Fibroblast of gingiva (primary cell): Measurements from ENCODE around the gene FBXL7.
A peak's percentile ranks its signal among the peaks of the same experiment; 100 is the strongest.

Source experiments
- DNase-seq: peaks from one replicate; pipeline ENCODE4 v3.0.0-alpha.2; 2011; ENCODE audit warnings: low read depth

Gene FBXL7

DNA sequence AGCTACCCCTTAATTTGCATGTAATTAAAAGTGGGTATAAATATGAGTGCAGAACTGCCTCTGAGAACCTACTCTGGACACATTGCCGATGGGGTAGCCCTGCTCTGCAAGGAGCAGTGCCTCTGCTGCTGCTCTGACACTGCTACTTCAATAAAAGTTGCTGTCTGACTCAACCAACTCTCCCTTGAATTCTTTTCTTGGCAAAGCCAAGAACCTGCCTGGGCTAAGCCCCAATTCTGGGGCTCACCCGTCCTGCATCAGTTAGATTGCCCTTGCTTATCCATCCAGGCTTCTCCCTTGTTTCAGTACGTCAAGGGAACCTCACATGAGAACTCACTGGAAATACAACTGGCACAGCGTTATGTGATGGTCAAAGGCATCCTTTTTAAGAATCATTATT lies 44.1 kb downstream of the FBXL7 start:
- DNase-seq, result no peak

DNA sequence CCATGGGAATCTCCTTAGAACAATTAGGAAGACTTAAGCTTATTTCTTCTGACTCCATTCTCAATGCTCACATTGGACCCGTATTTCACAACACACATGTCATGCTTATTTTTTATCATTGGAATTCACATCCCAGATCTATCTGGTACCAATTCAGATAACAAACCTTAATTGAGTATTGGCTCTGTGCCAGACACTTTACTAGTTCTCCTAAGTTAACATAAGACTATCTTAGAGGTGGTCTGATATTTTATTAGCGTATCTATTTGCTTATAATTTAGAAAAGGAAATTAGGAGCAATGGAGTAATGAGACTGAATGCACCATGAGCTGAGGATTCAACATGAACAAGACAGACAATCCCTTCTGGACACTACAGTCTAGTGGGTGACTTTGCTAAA lies 45.1 kb downstream of the FBXL7 start:
- no peak for DNase-seq

DNA sequence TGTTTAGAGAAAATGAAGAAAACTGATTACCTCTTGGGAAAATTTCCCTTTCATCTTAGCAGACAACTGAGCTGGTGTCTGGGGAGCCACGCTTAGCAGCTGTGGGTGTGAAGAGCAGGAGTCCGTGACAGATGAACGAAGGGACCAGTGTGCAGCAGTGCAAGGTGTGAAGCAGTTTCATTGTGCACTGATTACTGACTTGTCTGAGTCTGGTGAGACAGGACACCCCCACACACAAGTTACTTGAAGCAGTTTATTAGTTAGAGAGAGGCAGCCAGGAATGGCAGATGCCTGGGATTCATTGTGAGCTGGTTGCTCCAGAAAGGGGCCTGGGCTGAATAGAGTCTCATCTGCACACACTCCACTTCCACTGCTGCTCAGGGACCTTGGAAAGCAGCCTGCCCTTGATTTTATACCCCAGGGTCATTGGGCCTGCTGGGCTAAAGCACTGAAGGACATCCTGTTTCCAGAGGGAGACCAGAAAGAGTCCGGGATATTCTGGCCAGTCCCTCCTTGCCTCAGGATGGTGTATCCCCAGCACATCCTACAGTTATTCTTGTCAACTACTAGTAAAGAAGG lies 47.4 kb downstream of the FBXL7 start:
- no peak for DNase-seq

DNA sequence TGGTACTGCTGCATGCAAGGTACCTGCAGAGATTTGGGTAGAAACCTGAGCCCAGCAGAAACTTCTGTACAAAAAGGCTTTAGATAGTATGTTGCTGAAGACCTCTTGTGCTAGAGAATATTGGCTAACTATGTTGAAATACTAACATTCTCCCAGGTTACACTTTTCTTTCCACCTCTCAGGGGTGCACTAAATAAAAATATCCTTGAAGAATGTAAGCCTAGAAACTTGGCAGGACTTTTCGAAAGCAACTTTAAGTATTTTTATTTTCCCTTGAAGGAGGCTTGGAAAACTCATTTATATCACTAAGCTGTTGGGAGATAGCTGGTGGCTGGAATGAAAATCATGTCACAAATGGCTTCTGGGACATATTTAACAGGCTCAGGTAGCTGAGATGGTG lies 50.0 kb downstream of the FBXL7 start:
- DNase-seq, result no peak

DNA sequence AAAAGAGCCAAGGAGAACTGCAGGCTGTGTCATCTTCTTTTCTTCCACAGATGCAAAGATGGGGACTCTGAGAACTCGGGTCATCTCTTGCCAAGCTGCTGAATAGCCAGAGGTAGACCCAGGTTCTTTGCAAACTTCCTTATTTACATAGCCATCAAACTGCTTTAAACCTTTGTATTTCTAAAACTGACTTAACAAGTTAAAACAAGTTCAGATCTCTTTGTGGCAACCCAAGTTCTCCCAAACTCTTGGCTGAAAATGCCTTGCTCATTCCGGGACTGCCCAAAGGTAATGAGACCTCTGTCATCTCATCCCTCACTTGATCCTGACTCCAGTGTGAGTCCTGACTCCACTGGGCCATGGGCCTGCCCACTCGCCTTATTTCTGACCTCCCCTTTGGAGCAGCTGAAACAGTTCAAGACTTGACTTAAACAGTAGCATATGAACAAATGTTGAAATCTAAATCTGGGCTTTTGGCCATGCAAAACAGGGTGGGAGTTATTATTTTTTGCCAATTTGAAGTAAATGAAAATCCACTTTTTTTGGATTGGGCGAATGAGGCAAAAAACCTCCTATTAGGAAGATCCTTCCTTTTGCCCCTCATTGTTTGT lies 50.6 kb downstream of the FBXL7 start:
- DNase-seq, result peak; percentile 79

DNA sequence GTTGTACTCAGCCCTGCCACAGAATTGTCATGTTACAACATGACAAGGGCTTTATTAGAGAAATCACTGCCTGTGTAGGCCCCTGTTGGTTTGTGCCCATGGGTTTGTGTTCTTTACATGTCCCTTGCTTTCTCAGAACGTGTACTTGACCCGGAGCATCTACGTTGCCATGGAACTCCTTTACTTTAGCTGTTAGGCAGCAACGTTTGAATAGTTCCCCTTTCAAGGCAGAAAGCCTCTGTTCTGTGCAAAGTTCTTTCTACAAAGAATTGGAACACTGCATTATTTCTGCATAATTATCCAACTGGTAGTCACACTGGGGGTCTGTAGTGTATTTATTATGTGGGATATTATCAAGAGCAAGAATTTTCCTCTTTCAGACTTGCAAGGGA lies 51.1 kb downstream of the FBXL7 start:
- DNase-seq, result no peak

DNA sequence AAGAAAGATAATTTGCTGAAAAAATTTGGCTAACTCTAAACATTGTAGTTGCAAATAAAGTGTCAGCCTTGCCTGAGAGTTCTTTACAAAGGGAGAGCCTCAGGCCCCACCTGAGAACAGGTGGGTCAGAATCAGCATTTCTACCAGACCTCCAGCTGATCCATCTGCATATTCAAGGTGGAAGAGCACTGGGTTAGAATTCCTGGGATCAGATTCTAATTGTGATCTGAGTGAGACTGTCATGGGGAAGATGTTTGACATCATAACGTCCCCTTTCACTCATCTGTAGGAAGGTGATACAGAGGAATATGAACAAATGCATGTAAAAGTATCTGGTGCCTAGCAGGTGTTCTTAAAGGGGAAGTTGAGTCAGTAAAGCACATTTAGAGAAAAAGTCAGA lies 54.6 kb downstream of the FBXL7 start:
- DNase-seq, result no peak

DNA sequence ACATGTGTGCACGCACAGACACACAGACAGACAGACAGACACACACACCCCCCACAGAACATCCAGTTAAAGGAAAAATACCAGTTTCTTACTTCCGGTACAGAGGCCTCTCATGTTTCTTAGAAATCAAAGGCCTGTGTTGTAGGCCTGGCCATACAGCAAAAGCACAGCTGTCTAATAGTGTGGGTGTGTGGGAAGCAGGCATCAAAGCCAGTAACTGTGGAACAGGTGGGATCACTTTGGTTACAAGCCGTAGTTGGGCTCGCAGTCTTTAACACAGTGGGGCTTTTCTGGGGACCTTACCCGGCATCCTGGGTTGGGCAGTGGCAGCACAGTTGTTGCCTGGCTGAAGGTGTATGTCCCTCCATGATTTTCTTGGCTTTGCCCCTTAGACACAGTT lies 55.2 kb downstream of the FBXL7 start:
- DNase-seq, result no peak

DNA sequence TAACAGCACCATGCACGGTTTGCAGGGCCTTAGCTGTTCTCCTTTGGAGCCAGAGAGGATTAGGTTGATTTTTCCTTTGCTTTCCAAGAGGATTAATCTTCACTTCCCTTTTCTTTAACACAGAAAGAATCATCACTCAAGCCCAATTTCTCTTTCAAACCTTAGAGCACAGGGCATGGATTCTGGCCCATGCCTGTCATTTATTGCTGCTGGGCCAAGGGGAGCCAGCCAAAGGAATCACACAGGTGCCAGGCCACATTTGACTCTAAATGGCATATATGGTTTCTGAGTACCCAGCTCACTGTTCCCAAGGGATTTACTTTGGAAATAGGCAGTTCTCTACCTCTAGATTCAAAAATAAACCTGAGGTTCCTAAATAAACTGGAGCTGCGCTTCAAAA lies 58.3 kb downstream of the FBXL7 start:
- no peak for DNase-seq

DNA sequence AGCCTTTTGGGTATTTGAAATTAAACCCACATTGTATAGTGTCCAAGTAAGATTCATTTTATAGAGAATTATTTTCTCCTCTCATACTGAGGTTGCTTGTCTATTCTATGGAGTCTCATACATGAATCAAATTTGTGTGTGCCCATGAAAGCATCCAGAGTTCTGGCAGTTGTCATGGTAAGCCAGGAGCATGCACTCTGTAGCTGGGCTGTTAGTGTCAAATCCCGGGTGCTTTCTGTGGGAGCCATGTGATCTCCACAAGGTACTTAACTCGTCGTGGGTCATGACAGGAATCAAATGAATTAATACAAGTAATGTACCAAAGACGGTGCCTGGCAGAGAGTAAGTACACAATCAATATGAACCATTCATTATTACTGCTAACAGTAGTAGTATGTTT lies 58.7 kb downstream of the FBXL7 start:
- no peak for DNase-seq

DNA sequence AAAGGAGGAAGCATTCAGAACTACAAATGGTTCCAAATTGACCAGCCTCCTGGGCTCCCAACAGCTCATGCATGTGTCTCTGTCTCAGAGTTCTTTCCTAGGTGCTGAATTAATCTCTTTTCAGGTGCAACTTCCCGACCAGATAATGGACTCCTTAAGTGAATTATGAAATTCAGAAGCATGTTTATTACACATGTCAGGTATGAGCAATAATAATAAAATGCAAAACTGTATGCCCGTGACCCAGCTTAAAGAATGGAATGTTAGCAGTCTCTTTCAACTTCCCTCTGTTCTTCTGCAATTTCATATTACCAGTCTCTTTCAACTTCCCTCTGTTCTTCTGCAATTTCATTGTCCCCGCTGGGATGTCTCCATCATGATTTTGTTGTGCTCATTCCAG lies 60.4 kb downstream of the FBXL7 start:
- no peak for DNase-seq

DNA sequence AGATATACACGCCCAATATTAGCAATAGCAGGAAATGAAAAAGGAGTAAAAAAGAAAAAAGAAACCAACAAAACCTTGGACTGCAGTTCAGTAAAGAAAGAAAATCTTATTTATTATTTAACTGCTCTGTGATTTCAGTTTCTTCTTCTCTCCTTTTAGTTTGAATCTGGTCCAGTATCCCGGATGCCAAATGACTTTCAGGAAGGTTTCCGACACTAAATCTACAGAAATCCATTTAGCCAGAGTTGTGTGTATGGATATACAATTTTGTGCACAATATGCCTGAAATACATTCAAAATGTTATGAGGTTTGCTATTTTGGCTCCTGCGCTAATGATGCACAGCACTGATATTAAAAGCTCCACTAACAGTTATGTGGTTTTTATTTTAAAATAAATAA lies 64.5 kb downstream of the FBXL7 start:
- no peak for DNase-seq

DNA sequence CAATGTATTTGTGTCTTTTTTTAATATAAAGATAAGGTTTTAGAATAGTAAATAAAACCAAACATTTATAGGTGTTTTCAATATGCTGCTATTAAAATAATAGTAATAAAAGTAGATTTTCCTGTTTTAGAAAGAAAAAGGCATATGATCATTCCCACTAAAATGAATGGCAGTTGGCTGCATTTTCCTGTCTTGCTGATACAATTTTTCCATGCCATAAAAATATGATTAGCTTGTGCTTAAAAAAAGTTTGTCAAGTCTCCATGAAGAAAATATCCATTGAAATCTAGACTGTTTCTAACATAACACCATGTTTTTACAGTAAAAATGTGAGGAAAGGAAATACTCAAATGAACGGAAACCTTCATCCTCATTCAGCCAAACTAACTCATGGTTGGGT lies 65.0 kb downstream of the FBXL7 start:
- DNase-seq, result no peak

DNA sequence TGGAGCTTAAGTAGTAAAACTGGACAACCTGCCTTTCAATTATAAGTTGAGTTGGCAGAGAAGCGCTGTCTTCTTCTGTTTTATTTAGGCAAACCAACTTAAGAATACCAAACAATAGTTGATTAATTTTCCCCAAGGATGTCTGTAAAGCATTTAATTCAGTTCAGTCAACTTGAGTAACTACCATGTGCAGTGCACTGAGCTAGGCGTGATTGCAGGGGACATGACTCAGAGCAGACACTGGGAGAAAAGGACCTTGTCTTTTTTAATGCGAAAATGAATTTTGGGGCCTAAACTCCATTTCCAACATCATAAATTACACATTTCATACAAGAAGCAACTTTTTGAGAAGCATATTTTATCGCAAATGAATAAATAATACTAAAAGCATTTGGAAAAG lies 66.3 kb downstream of the FBXL7 start:
- peak; percentile 38 for DNase-seq

DNA sequence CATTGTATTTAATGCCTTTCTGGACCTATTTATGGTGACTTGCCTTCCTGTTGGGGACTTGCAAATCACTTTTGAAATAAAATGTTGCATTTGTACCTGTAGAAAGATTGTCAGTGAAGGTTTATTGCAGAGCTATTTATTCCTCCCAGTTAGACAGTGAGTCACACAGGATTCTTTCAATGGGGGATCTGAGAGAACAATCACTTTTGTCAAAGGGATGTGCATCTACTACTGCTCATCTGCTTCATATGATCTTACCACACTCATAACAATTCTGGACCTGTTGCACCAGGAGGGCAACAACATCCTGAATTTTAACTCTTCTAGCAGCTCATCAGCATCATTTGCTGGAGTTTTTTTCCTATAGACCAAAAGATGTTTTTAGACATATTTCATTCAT lies 66.8 kb downstream of the FBXL7 start:
- no peak for DNase-seq

DNA sequence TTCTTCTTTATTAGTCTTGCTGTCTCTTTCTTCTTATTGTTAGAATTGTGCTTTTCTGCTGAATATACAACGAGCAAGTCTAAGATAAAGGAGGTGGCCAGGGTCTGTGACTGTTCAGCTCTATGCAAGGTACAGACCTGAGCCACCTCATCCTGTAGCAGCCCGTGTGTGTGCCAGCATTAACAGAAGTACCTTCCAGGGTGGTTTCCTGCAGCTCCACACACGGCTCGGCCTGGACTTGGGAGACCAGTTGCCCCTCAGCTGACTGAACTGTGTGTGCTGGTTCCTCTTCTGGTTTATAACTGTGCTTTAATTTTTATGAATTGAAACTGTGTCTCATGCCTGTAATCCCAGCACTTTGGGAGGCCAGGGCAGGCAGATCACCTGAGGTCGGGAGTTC lies 70.5 kb downstream of the FBXL7 start:
- DNase-seq, result no peak

DNA sequence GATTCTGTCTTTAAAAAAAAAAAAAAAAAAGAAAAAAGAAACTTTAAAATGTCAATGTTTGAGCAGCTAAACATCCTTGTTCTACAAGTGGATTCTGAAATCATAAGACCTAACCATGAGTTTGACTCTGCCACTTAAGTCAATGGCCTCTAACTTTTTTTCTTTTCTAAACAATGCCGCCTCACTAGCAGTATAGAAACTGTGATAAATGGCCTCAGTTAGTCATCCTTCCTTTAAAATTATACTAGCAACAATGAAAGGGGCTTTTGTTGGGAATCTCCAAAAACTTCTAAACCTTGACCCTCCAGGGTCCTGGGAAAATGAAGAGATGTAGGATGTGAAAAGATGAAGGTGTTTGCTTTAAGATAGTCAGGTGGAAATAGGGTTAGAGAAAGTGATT lies 71.1 kb downstream of the FBXL7 start:
- DNase-seq, result no peak

DNA sequence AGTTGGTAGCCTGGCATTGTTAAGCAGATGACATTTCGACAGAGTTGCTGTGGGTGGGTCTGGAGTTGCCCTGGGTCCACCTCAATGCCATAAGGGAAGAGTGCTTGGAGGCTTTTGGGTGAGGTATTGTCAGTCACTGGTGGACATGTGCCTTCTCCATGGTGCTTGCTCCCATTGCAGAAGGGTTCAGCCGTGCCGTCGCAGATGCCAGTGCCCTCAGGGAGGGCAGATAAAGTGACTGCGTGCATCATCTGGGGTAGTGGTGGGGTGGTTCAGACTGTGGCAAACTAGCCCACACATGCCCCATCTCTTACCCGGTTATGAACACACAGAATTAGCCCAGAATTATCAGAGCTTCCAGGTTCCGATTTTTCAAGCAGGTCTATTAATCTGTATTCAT lies 71.6 kb downstream of the FBXL7 start:
- no peak for DNase-seq

DNA sequence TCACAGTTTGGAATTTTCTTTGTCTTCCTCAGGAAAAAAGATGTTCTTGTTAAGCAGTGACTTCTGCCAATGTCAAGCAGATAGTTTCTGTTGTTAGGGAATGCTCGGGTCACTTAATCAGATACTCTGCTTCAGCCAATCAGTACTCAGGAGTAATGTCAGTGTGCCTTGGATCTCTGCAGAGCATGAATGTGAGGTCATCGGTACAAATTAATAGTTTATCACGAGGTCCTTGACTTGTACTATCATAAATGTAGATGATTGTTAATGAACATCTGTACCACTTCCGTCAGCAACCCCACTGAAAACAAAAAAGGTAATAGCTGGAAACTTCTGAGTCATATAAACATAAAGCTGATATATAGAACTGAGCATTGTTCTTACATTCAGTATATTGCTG lies 73.6 kb downstream of the FBXL7 start:
- DNase-seq, result no peak

DNA sequence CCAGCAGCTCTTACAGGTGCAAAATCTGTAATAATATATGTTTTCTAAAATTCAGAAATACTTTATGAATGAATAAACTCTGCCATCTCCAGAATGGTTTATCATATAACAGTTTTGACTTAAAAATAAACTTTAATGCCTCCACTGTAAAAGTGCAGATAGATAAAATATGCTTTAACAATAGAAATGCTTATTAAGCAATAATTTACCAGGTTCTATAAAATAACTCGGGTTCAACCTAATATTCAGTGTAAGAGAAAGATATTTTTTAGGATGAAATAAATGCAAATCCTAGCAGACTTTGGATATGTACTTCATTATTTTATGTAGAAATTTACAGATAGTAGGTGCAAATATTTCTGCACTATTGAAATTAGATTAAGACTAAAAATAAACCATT lies 74.1 kb downstream of the FBXL7 start:
- no peak for DNase-seq

DNA sequence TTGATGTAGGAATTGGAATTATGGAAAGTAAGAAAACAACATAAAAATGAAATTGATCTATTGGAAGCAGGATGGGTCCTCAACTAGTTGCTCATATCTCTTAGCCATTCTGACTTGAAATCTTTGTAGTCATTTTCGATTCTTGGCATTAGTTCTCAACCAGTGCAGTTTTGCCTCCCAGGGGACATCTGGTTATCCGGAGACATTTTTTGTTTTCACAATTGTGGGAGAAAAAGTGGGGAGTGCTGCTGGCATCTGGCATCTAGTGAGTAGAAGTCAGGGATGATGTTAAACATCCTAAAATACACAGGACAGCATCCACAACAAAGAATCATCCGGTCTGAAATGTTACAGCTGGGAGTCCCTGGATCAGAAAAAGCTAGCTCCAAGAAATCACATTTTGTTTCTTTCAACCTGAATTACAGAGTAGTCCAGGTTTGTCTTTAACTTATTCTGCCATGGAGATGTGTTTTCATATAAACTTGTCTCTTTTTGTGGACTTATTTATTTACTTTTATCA lies 74.9 kb downstream of the FBXL7 start:
- DNase-seq, result peak; percentile 80

DNA sequence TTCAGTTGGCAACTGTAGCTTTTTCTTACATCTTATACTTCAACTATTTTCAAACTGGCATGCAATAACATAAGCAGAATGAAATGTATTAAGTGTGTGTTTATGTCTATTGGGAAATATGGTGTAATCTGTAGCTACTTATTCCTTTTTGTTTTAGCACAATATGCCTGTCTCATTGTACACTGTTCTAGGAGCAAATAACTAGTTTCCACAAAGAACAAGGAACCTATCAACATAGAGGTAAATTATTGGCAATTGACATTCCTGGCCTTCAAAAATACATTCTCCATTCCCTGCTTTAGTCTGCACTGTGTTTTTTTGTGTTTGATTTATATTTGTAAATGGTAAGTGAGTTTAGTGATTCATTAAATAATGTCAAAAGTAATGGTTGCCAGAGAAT lies 75.7 kb downstream of the FBXL7 start:
- DNase-seq, result peak; percentile 86

DNA sequence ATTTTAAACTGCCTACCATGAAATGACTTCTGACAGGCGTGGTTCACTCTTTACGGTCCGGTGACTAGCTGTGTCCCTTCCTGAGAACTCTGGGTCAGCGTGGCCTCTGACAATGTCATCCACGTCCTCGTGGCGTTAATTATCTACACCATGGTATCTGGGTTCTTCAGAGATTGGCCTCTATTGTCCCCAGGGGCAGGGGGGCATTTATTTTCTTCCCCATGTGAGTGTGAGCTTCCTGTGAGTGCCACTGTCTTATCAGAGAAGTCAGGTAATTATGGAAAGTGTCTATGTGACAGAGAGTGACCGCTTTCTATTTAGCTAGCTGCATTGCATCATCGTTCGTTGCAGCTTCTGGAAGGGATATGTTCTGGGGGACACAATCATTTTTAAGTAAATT lies 77.2 kb downstream of the FBXL7 start:
- DNase-seq, result no peak

DNA sequence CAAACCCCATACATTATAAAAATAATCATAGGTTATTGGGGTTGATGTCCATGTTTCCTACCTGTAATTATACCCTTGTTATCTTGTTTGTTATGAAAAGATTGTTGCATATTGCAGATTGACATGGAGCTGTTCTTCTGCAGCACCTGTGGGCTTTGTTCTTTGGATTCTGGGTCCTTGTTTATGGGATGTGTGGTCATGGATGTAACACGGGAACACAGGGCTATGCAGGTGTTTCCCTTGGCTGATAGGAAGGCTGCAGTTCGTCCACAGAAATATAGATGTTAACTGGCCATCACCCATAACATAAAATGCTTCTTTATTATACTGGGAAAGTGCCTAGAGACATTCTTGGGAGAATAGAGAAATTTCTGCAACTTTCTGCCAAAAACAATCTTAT lies 77.9 kb downstream of the FBXL7 start:
- DNase-seq, result no peak
